Measurements from ENCODE around the gene ATF7.
A peak's percentile ranks its signal among the peaks of the same experiment; 100 is the strongest.
"Not testable (repeated sequence)": the region's sequence is repeated elsewhere in the genome, so short reads cannot be mapped to it uniquely, and the experiment has no call there.

Gene ATF7

DNA sequence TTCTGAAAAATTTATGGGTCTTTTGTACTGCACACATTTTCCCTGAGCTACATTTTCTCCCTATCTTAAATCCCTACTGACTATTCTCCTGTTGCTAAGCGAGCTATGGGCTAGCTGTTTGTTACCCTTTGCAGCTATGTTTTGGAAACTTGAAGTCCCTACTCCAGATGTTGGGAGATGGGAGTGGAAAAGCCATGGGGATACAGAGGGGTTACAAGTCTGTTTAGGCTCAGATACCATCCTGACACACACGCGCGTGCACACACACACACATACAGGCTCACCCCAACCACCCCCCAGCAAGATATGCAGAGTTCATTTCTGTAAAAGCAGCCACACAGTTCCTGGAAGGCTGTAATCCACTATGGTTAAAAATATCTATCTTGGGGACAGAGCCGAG lies 33.9 kb upstream of the ATF7 start:
- H3K27ac ChIP-seq, result peak overlapping the region; percentile 99
- no peak for TF ChIP-seq ZFX (IDR thresholded peaks at IDR 0.05; ENCODE audit: borderline replicate concordance)
- TF ChIP-seq, protein P1, sequence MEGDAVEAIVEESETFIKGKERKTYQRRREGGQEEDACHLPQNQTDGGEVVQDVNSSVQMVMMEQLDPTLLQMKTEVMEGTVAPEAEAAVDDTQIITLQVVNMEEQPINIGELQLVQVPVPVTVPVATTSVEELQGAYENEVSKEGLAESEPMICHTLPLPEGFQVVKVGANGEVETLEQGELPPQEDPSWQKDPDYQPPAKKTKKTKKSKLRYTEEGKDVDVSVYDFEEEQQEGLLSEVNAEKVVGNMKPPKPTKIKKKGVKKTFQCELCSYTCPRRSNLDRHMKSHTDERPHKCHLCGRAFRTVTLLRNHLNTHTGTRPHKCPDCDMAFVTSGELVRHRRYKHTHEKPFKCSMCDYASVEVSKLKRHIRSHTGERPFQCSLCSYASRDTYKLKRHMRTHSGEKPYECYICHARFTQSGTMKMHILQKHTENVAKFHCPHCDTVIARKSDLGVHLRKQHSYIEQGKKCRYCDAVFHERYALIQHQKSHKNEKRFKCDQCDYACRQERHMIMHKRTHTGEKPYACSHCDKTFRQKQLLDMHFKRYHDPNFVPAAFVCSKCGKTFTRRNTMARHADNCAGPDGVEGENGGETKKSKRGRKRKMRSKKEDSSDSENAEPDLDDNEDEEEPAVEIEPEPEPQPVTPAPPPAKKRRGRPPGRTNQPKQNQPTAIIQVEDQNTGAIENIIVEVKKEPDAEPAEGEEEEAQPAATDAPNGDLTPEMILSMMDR (IDR thresholded peaks at IDR 0.05), result no peak

DNA sequence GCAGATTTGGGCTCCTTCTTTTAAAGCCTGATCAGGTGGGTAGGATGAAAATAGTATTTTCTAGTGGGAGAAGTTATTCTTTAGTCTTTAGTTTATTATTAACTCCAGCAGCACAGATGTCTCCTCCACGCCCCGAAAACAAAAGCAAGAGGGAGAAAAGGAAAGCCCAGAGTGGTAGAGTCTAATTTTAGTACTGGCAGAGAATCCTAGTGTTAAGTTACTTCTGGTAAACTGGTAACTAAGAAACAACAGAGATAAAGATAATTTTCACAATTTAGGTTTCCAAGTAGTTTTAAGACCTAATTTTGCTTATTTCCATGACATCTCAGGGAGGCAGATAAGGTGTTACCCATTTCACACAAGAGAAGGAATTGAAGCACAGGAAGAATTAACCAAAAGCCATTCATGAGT lies 33.4 kb upstream of the ATF7 start:
- TF ChIP-seq, protein P1 (IDR thresholded peaks at IDR 0.05), result no peak
- TF ChIP-seq ZFX (IDR thresholded peaks at IDR 0.05; ENCODE audit: borderline replicate concordance), result no peak
- peak overlapping the region; percentile 99 for H3K27ac ChIP-seq

DNA sequence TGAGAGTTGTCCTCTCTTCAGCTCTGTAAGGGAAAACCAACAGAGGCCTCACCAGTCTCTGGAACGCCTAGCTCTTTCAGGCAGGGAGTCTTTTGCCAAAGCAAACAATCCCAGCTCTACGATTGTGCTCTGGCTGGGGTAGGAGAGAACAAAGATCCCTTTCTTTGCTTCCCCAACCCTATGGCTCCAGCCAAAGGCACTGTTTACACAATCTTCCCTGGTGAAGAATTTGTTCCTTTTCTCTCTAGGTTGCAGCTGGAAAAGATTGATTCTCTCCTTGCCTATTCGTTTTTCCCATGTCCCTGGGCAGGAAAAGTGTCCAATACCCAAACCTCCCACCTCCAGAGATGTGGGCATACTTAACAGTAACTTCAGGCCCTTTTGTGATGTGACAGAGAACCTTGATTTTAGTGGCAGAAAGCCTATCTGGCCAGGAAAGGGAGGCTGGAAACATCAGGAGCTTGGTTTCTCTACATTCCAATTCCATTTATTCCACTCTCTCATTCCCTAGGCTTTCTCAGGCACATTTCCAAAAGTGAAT lies 32.9 kb upstream of the ATF7 start:
- H3K27ac ChIP-seq, result peak overlapping the region; percentile 99
- TF ChIP-seq ZFX (IDR thresholded peaks at IDR 0.05; ENCODE audit: borderline replicate concordance), result no peak
- TF ChIP-seq, protein P1 (IDR thresholded peaks at IDR 0.05), result no peak

DNA sequence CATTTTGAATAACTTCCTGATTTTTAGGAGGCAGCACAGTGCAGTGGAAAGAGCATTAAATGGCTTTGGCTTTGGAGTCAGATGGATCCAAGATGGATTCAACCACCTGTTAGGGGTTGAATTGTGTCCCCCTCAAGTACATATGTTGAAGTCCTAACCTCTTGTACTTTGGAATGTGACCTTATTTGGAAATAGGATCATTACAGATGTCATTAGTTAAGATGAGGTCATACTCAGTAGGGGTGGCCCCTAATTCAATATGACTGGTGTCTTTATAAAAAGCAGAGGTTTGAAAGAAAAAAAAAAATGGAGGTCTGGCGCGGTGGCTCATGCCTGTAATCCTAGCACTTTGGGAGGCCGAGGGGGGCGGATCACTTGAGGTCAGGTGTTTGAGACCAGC lies 30.9 kb upstream of the ATF7 start:
- TF ChIP-seq, protein P1 (IDR thresholded peaks at IDR 0.05), result no peak
- TF ChIP-seq ZFX (IDR thresholded peaks at IDR 0.05; ENCODE audit: borderline replicate concordance), result no peak
- peak overlapping the region; percentile 99 for H3K27ac ChIP-seq

DNA sequence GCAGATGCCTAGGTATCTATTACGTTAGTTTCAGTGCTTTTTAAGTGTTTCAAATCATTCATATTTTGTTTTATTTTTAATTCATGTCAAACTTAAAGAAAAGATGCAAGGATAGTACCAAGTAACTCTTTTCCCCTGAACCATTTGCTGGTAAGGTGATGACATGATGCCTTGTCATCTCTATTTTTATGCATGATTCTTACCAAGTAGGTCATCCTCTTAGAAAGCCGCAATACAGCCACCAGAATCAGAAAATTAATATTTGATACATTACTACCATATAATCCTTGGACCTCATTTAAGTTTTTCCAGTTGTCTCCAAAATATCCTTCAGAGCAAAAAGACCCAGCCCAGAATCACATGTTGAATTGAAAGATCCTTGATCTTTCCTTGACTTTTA lies 27.4 kb upstream of the ATF7 start:
- no peak for TF ChIP-seq ZFX (IDR thresholded peaks at IDR 0.05; ENCODE audit: borderline replicate concordance)
- TF ChIP-seq, protein P1 (IDR thresholded peaks at IDR 0.05), result no peak
- H3K27ac ChIP-seq, result no peak overlapping the region

DNA sequence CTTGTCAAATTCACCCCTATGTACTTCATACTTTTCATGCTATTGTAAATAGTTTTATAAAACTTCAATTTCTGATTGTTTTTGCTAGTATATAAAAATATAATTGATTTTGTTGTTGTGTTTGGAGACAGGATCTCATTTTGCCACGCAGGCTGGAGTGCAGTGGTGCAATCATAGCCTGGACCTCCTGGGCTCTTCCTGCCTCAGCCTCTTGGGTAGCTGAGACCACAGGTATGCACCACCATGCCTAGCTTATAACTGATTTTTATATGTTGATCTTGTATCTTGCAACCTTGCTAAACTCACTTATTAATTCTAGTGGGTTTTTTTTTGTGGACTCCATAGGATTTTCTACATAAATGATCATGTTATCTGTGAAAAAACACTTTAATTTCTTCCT lies 26.2 kb upstream of the ATF7 start:
- no peak for TF ChIP-seq ZFX (IDR thresholded peaks at IDR 0.05; ENCODE audit: borderline replicate concordance)
- TF ChIP-seq, protein P1 (IDR thresholded peaks at IDR 0.05), result no peak
- no peak overlapping the region for H3K27ac ChIP-seq

DNA sequence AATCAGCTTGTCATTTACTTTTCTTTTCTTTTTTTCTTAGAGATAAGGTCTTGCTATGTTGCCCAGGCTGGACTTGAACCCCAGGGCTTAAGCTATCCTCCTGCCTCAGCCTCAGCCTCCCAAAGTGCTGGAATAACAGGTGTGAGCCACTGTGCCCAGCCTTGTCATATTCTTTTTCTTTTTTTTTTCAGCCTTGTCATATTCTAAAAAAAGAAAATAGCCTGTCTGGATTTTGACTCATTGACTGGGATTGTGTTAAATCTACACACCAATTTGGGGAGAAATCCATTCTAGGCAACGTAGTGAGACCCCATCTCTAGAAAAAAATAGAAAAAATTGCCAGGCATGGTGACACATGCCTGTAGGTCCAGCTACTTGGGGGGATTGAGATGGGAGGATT lies 25.6 kb upstream of the ATF7 start:
- TF ChIP-seq, protein P1 (IDR thresholded peaks at IDR 0.05), result no peak
- TF ChIP-seq ZFX (IDR thresholded peaks at IDR 0.05; ENCODE audit: borderline replicate concordance), result no peak

DNA sequence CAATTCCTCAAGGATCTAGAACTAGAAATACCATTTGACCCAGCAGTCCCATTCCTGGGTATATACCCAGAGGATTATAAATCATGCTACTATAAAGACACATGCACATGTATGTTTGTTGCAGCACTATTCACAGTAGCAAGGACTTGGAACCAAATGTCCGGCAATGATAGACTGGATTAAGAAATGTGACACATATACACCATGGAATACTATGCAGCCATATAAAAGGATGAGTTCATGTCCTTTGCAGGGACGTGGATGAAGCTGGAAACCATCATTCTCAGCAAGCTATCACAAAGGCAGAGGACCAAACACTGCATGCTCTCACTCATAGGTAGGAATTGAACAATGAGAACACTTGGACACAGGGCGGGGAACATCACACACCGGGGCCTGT lies 20.1 kb upstream of the ATF7 start:
- H3K27ac ChIP-seq, result not testable (repeated sequence)

More for the DNA sequence above, 25.6 kb upstream of the ATF7 start:
- H3K27ac ChIP-seq, result no peak overlapping the region
